GM18868 (cell line): ENCODE results near the gene COL23A1.

ENCODE experiments used
- ATAC-seq: cut with Tn5 transposase; IDR thresholded peaks from one replicate; pipeline ENCODE4 v1.9.1; 2021; ENCODE audit warnings: mild to moderate bottlenecking, moderate library complexity; ENCODE audit not compliant: unreplicated experiment

Gene COL23A1

GRCh38 chr5:178221853-178222252 lies 368.3 kb downstream of the COL23A1 start:
- no peak for ATAC-seq

- no peak for ATAC-seq
These were observed 368.9 kb downstream of the COL23A1 start for GRCh38 chr5:178221282-178221681.

- ATAC-seq: no peak
These were observed 371.4 kb downstream of the COL23A1 start for GRCh38 chr5:178218827-178219226.

- no peak for ATAC-seq
These were observed 371.9 kb downstream of the COL23A1 start for GRCh38 chr5:178218237-178218776.

GRCh38 chr5:178216779-178217178 lies 373.4 kb downstream of the COL23A1 start:
- ATAC-seq: no peak

GRCh38 chr5:178216088-178216534 lies 374.1 kb downstream of the COL23A1 start:
- ATAC-seq: no peak

- ATAC-seq: no peak
These were observed 374.8 kb downstream of the COL23A1 start for GRCh38 chr5:178215280-178216002.

GRCh38 chr5:178214160-178214803 lies 375.9 kb downstream of the COL23A1 start:
- ATAC-seq: no peak

GRCh38 chr5:178213748-178214151 lies 376.4 kb downstream of the COL23A1 start:
- ATAC-seq: no peak

GRCh38 chr5:178213003-178213461 lies 377.2 kb downstream of the COL23A1 start:
- ATAC-seq: no peak

GRCh38 chr5:178212241-178213002 lies 377.8 kb downstream of the COL23A1 start:
- ATAC-seq: no peak

- no peak for ATAC-seq
These were observed 378.8 kb downstream of the COL23A1 start for GRCh38 chr5:178211095-178212048.

- no peak for ATAC-seq
These were observed 379.5 kb downstream of the COL23A1 start for GRCh38 chr5:178210686-178211085.

- no peak for ATAC-seq
These were observed 380.1 kb downstream of the COL23A1 start for GRCh38 chr5:178210073-178210535.

- ATAC-seq: no peak
These were observed 380.7 kb downstream of the COL23A1 start for GRCh38 chr5:178209334-178210072.

- ATAC-seq: no peak
These were observed 381.5 kb downstream of the COL23A1 start for GRCh38 chr5:178208540-178209227.

GRCh38 chr5:178207917-178208280 lies 382.3 kb downstream of the COL23A1 start:
- ATAC-seq: no peak

GRCh38 chr5:178207183-178207916 lies 382.8 kb downstream of the COL23A1 start:
- ATAC-seq: no peak
